Right lobe of liver (tissue), 4 donors: Measurements from ENCODE around the gene C4orf50.

Source experiments
- POLR2A ChIP-seq: fragments of 450-650 bp; IDR thresholded peaks from one replicate; pipeline ENCODE4 v1.6.1; 2017; ENCODE audit warnings: antibody characterized with exemption, mild to moderate bottlenecking
- TF ChIP-seq, protein P1 (sequence below), 4 donors: fragments of 200-600 bp in 3 of 4; fragments of 450-650 bp in 1 of 4; IDR thresholded peaks; one replicate each; pipeline versions ENCODE4 v1.5.1 to v1.8.0; 2016 to 2022; ENCODE audit warnings: antibody characterized with exemption in 4 of 4, mild to moderate bottlenecking in 2 of 4
- donor health status: DM: no; HTN: no; CAD: no.
- donor health status: DM: no; HTN: no; CAD: no.
- donor health status: DM: no; HTN: yes; CAD: no.

GRCh38 chr4:6031846-6032245 is 13.6 kb upstream of the C4orf50 start:
- TF ChIP-seq, protein P1, sequence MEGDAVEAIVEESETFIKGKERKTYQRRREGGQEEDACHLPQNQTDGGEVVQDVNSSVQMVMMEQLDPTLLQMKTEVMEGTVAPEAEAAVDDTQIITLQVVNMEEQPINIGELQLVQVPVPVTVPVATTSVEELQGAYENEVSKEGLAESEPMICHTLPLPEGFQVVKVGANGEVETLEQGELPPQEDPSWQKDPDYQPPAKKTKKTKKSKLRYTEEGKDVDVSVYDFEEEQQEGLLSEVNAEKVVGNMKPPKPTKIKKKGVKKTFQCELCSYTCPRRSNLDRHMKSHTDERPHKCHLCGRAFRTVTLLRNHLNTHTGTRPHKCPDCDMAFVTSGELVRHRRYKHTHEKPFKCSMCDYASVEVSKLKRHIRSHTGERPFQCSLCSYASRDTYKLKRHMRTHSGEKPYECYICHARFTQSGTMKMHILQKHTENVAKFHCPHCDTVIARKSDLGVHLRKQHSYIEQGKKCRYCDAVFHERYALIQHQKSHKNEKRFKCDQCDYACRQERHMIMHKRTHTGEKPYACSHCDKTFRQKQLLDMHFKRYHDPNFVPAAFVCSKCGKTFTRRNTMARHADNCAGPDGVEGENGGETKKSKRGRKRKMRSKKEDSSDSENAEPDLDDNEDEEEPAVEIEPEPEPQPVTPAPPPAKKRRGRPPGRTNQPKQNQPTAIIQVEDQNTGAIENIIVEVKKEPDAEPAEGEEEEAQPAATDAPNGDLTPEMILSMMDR (IDR thresholded peaks at IDR 0.05), result no peak
- TF ChIP-seq POLR2A, result no peak
